Activated CD4-positive, alpha-beta memory T cell treated with anti-CD3 and anti-CD28 coated beads for 36 hours (primary cell): ENCODE measurements around the gene C2CD2. TPM values are rescaled to one million over a fixed set of nuclear protein-coding genes. Genes with fewer than 3 reads are reported as not detected.

ENCODE experiments used
- CTCF ChIA-PET: fragments of 350-600 bp; sonication (Branson Sonifier 250); formaldehyde crosslinking; loops from one replicate; lab custom pipeline; 2021; ENCODE audit warnings: antibody characterized with exemption, inconsistent platforms; lab: Charles Lee
- POLR2A ChIA-PET: fragments of 350-600 bp; sonication (Branson Sonifier 250); formaldehyde crosslinking; loops from one replicate; lab custom pipeline; 2021; ENCODE audit warnings: antibody characterized with exemption; lab: Charles Lee
- DNase-seq: peaks from one replicate; pipeline ENCODE4 v3.0.0-alpha.2; 2020
- H3K27ac Mint-ChIP-seq: one replicate; pipeline ENCODE4 v1.8.0; 2021; ENCODE audit warnings: mixed read lengths
- H3K27me3 Mint-ChIP-seq: one replicate; pipeline ENCODE4 v1.8.0; 2021; ENCODE audit warnings: mixed read lengths
- H3K36me3 Mint-ChIP-seq: one replicate; pipeline ENCODE4 v1.8.0; 2021; ENCODE audit warnings: mixed read lengths
- H3K4me1 Mint-ChIP-seq: one replicate; pipeline ENCODE4 v1.8.0; 2021; ENCODE audit warnings: low read depth, mixed read lengths
- H3K4me3 Mint-ChIP-seq: one replicate; pipeline ENCODE4 v1.8.0; 2021; ENCODE audit warnings: mild to moderate bottlenecking, mixed read lengths
- H3K9me3 Mint-ChIP-seq: one replicate; pipeline ENCODE4 v1.8.0; 2021; ENCODE audit warnings: mixed read lengths
- intact Hi-C: fragments of 100-400 bp; cut with micrococcal nuclease; formaldehyde crosslinking; loops from one replicate; pipeline ENCODE4 v1.15.1; 2023
- total RNA-seq, 2 experiments: library from RNA; stranded (reverse); gene quantifications; one replicate each; pipeline ENCODE4 v1.2.3, GENCODE V29; 2021

Gene C2CD2
- total RNA-seq, 2 experiments from 2014 or later: 3.8 to 7.5 TPM

DNA sequence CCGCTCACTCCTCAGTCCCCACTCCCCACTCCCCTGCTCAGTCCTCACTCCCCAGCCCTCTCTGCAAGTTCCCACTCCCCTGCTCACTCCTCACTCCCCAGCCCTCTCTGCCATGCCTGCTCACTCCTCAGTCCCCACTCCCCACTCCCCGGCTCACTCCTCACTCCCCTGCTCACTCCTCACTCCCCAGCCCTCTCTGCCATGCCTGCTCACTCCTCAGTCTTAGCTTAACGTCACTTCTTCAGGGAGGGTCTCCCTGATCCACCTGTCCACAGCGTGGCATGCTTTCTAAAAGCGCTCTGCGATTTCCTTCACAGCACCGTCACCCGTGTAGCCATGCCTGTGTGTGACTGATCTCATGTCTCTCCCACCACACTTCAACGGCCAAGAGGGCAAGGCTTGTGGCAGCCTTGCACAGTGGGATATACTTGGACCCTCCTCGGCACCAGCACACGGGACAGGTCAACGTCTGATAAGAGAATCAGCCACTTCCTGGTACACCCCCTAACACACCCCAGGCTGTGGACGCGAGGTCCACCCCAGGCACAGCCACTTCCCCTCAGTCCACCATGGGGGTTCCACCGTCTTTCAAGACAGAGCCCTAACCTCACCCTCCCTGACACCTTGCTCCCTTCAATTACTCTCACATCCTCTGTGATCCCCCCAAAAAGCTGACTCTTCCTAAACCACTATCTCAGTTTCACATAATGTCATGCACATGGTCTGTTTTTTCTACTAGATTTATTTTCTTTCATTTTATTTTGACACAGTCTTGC is 88.6 kb downstream of the C2CD2 start:
- CTCF ChIA-PET: interaction anchor here (0.7 kb wide), 2 partner anchors 243 to 252 kb away, joined by 3 read pairs; no protein-coding TSS in a partner anchor
- POLR2A ChIA-PET: interaction anchor here (0.6 kb wide), 1 partner anchor 1971 kb away, joined by 3 read pairs; no protein-coding TSS in a partner anchor

DNA sequence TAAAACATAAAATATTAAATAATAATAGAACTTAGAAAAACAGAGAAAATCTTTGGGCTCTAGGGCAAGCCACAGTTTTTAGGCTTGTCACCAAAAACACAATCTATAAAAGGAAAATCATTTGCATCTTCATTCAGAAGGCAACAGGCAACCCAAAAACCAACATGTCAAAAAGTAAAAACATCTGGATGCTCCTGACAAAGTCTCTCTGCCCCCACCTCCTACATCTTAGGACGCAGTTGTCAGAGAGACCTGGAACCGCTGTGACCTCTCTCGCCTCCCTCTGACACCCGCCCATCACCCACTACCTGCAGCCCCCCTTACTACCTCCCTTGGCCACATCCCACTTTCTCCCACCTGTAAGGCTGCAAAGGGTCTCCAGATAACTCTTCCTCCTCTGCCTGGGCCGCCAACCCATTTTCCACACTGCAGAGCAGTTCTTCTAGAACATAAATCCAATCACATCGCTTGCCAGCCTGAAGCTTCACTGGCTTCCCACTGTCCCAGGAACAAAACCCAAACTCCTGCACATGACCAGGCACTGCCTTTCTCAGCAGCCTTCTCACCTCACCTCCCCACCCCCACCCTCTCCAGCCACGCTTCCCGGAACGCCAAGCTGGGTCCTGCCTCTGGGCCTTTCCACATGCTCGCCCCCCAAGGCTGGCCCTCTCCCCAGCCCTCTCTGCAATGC is 89.4 kb downstream of the C2CD2 start:
- no peak for DNase-seq
- Mint-ChIP-seq H3K36me3 (no peaks in the 10 kb centered on the region), H3K4me3 (no peak overlapping the region), H3K4me1 (peaks cover 24% of the 10 kb centered on the region), H3K27ac (no peak overlapping the region), H3K9me3 (no peaks in the 10 kb centered on the region), H3K27me3 (no peaks in the 10 kb centered on the region)
- intact Hi-C loops: no loop called here
- POLR2A ChIA-PET: interaction anchor here (0.6 kb wide), 1 partner anchor 1971 kb away, joined by 3 read pairs; no protein-coding TSS in a partner anchor
- CTCF ChIA-PET: no interaction called here

More for the DNA sequence above, 88.6 kb downstream of the C2CD2 start:
- H3K36me3 Mint-ChIP-seq: no peaks in the 10 kb centered on the region
- no peak for DNase-seq
- no peaks in the 10 kb centered on the region for H3K27me3 Mint-ChIP-seq
- peaks cover 24% of the 10 kb centered on the region for H3K4me1 Mint-ChIP-seq
- no peak overlapping the region for H3K27ac Mint-ChIP-seq
- H3K9me3 Mint-ChIP-seq: no peaks in the 10 kb centered on the region
- intact Hi-C loops: no loop called here
- no peak overlapping the region for H3K4me3 Mint-ChIP-seq

DNA sequence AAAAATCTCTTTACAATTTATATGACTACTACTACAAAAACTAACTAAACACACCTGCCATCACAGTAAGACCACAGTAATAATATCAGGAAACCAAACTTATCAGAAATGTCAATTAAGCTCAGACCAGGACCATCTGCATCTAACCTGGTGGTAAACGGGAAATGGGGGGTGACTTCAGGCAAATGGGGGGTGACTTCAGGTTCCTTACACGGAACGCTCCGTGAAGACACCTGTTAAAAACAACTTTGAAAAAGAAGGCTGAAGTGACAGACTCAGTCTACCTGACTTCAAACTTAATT is 90.4 kb downstream of the C2CD2 start:
- DNase-seq: no peak
- ChIA-PET CTCF (no interaction called here), POLR2A (no interaction called here)
- Mint-ChIP-seq H3K27me3 (no peaks in the 10 kb centered on the region), H3K9me3 (no peaks in the 10 kb centered on the region), H3K4me1 (peaks cover 24% of the 10 kb centered on the region), H3K4me3 (no peak overlapping the region), H3K27ac (no peak overlapping the region), H3K36me3 (no peaks in the 10 kb centered on the region)
- intact Hi-C loops: no loop called here

DNA sequence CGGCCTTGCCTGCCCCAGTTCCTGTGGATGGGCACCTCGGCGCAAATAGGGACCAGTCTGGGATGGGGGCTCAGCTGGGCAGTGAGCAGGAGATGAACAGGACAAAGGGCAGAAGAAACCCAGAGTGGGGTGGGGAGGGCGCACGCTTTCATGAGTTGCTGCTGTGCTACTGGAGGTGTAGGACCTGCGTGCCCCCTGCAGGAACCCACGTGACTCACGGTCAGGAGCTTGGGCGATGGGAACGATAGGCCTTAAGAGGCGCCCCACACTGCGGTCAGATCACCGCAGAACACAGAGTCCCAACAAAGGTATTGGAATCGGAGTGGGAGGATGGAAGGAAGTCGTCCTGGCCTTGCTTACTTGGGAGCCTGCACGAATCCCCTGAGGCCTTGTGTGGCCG is 91.8 kb downstream of the C2CD2 start:
- intact Hi-C loops: no loop called here
- no peak for DNase-seq
- POLR2A ChIA-PET: no interaction called here
- no peaks in the 10 kb centered on the region for H3K27me3 Mint-ChIP-seq
- no peak overlapping the region for H3K27ac Mint-ChIP-seq
- CTCF ChIA-PET: no interaction called here
- peaks cover 9% of the 10 kb centered on the region for H3K36me3 Mint-ChIP-seq
- H3K4me3 Mint-ChIP-seq: no peak overlapping the region
- no peaks in the 10 kb centered on the region for H3K9me3 Mint-ChIP-seq
- peaks cover 24% of the 10 kb centered on the region for H3K4me1 Mint-ChIP-seq

DNA sequence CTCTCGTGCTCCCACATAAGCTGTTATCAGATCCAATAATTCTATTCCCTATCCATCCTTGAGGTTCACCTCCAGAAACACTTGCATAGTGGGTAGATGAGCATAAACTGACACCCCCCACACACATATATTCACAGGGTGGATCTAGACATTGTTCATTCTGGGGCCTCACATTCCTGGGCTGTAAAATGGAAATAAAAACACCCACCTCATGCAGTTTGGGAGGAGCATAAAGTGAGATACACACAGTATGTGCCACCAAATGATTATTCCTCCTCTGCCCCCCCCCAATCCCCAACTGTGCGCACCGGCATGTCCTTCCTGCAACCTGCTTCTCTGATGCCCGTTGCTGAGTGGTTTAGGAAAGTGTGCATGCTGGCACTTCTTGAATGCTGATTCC is 92.6 kb downstream of the C2CD2 start:
- intact Hi-C loops: no loop called here
- Mint-ChIP-seq H3K4me1 (peaks cover 22% of the 10 kb centered on the region), H3K27ac (no peak overlapping the region), H3K9me3 (no peaks in the 10 kb centered on the region), H3K27me3 (no peaks in the 10 kb centered on the region), H3K36me3 (peaks cover 15% of the 10 kb centered on the region), H3K4me3 (no peak overlapping the region)
- ChIA-PET POLR2A (no interaction called here), CTCF (no interaction called here)
- DNase-seq: no peak

DNA sequence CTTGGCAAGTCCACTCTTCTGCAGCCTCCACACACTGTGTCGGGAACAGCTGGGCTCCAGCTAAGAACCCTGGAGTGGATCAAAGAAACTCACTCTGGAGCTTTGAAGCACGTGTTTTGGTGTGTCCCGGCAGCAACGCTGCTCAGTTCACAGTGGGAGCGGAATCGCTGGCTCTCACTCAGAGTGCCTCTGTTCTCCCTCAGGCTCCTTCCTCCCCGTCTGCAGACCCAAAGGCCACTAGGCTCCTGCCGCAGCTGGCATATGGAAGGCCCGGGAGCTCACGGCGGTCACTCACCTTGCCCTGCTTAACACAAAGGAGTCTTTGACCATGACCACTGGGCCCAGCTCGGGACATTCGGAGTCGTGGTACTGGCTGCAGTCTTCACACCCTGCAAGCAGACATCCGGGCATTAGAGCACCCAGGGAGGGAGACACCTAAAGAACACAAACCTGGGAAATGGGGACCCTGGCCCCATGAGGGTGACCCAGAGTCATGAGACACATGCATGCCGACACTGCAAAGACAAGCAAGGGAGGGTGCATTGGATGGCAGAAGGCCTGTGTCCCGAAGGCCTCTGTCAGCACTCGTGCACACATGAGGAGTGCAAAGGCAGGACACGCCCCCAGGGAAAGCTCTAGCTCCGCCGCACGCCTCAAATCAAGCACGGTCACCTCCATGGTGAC is 94.4 kb downstream of the C2CD2 start:
- H3K9me3 Mint-ChIP-seq: no peaks in the 10 kb centered on the region
- no peak for DNase-seq
- H3K36me3 Mint-ChIP-seq: peaks cover 21% of the 10 kb centered on the region
- ChIA-PET POLR2A (no interaction called here), CTCF (no interaction called here)
- peaks cover 8% of the 10 kb centered on the region for H3K4me1 Mint-ChIP-seq
- no peak overlapping the region for H3K27ac Mint-ChIP-seq
- intact Hi-C loops: no loop called here
- no peak overlapping the region for H3K4me3 Mint-ChIP-seq
- no peaks in the 10 kb centered on the region for H3K27me3 Mint-ChIP-seq

DNA sequence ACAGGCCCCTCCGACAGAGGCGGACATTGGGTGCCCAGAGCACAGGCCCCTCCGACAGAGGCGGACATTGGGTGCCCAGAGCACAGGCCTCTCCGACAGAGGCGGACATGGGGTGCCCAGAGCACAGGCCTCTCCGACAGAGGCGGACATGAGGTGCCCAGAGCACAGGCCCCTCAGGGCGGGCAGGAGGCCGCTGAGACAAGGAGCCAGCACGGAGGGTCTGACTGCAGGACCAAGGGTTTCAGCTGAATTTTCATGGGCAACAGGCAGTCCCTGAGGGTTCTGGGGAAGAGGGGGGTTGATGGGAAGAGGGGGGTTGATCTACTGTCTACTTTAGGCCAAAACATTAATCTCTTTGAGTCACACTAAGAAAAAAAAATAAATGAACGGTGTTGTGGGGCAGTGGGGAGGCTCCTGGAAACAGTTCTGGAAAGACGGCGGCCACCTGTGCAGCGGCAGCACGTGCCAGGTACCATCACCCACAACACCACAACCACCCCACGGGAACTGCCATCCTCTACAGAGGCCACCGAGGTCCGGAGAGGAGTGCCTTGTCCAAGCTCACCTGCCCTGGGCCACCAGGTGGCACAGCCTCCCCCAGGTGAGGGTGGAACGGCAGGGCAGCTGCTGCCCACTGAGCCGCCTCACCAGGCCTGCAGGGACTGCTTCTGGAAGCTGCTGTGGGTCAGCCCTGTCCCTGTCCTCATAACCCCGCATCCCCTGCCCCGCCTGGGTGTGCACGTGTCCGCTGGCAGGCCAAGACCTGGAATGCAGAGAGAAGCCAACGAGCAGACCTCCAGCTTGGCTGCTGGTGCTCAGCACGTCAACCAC is 95.1 kb downstream of the C2CD2 start:
- POLR2A ChIA-PET: no interaction called here
- Mint-ChIP-seq H3K4me3 (no peak overlapping the region), H3K27me3 (no peaks in the 10 kb centered on the region), H3K27ac (no peak overlapping the region), H3K9me3 (no peaks in the 10 kb centered on the region), H3K4me1 (peaks cover 8% of the 10 kb centered on the region), H3K36me3 (peaks cover 25% of the 10 kb centered on the region)
- CTCF ChIA-PET: no interaction called here
- DNase-seq: no peak
- intact Hi-C loops: no loop called here

DNA sequence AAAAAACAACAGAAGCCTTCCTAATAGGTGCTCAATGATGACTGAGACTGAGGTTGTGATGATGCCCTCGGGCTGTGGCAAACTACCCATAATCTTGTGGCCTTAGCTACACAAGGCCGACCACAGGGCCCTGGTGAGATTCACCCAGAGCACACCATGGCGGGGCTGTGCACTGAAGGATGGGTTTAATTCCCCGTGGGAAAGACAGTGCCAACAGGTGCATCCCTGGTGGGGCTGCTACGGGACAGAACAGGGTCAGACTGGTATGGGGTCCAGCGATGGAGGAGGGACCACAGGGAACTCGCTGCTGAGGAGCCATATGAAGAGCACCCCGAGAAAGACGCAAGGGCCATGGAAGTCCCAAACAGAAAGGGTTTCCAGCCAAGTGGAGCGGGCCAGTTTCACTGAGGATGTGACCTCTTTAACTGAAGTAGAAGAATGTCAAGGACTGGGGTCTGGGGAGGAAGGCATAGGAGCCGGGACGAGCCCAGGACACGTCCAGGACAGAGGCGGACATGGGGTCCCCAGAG is 96.0 kb downstream of the C2CD2 start:
- Mint-ChIP-seq H3K4me1 (peaks cover 3% of the 10 kb centered on the region), H3K4me3 (no peak overlapping the region), H3K36me3 (peaks cover 28% of the 10 kb centered on the region), H3K9me3 (no peaks in the 10 kb centered on the region), H3K27me3 (no peaks in the 10 kb centered on the region), H3K27ac (no peak overlapping the region)
- ChIA-PET CTCF (interaction anchor here (1.0 to 1.3 kb wide), 2 partner anchors 41 to 260 kb away, joined by 3 read pairs; no protein-coding TSS in a partner anchor), POLR2A (no interaction called here)
- intact Hi-C loops: no loop called here
- no peak for DNase-seq

DNA sequence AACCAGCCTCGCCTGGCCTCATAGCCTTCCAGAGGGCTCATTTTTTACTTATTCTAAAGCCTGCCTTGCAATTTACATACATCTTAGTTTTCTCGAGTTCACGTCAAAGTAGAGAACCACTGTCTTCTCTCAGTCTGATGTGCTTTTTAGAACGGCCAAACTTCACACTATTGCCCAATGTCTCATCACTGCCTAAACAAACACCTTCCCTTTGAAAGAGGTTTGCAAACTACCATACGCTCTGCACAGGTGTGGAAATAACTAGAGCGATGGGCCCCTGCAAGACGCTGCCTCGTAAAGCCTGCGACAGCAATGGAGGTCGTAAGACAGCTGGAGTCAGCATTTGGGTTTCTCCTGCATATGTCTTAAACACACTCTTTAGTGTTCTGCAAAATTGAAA is 97.2 kb downstream of the C2CD2 start:
- H3K27ac Mint-ChIP-seq: no peak overlapping the region
- H3K27me3 Mint-ChIP-seq: no peaks in the 10 kb centered on the region
- ChIA-PET POLR2A (no interaction called here), CTCF (no interaction called here)
- peaks cover 28% of the 10 kb centered on the region for H3K36me3 Mint-ChIP-seq
- no peak overlapping the region for H3K4me3 Mint-ChIP-seq
- H3K9me3 Mint-ChIP-seq: no peaks in the 10 kb centered on the region
- intact Hi-C loops: no loop called here
- H3K4me1 Mint-ChIP-seq: peaks cover 2% of the 10 kb centered on the region
- no peak for DNase-seq

DNA sequence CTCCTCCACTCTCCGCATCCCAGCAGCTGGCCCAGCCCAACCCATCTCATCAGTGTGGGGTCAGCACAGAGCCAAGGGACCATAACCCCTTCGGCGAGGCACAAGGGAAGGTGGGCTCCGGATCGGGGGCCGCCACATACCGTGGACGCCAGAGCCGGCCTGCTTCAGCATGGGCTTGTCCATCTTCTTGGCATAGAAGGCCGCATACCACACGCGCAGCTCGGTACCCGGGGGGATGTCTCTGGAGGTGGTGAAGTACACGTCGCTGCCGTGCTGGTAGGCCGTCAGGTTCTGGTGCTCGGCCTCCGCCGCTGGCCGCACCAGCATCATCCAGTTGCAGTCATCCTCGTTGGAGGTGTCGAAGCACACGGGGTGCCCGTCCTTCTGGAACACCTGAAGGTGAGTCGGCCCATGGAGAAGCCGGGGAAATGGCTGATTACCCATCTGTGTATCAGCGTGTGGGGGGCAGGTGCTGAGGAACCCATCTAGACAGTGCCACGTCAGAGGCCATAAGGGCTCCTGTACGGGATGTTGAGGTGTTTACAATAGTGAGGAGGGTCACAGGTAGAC is 99.3 kb downstream of the C2CD2 start:
- Mint-ChIP-seq H3K27ac (no peak overlapping the region), H3K4me1 (no peaks in the 10 kb centered on the region), H3K9me3 (no peaks in the 10 kb centered on the region), H3K27me3 (no peaks in the 10 kb centered on the region), H3K4me3 (no peak overlapping the region), H3K36me3 (peaks cover 29% of the 10 kb centered on the region)
- ChIA-PET POLR2A (no interaction called here), CTCF (no interaction called here)
- DNase-seq: no peak
- intact Hi-C loops: no loop called here

DNA sequence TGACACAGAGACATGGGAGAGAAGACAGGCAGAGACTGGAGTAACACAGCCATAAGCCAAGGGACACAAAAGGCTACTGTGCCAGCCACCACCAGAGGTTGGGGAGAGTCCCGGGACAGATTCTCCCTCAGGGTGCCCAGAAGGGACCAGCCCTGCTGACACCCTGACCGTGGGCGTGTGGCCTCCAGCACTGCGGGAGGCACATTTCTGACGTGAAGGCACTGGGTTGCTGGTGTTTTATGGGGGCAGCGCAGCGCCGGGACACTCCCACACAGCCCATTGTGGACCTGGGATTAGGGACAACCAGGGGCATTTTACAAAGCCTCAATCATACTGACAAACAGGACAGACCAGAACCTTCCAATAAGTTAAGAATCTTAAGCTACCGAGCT is 100.9 kb downstream of the C2CD2 start:
- no peak for DNase-seq
- H3K9me3 Mint-ChIP-seq: no peaks in the 10 kb centered on the region
- no peaks in the 10 kb centered on the region for H3K27me3 Mint-ChIP-seq
- H3K36me3 Mint-ChIP-seq: peaks cover 31% of the 10 kb centered on the region
- H3K27ac Mint-ChIP-seq: no peak overlapping the region
- H3K4me1 Mint-ChIP-seq: no peaks in the 10 kb centered on the region
- intact Hi-C loops: no loop called here
- ChIA-PET POLR2A (no interaction called here), CTCF (interaction anchor here (0.7 kb wide), 1 partner anchor 36 kb away, joined by 3 read pairs; no protein-coding TSS in a partner anchor)
- no peak overlapping the region for H3K4me3 Mint-ChIP-seq
